HG02852 (cell line): ENCODE results near the gene HAND2.

Experiments used
- ATAC-seq: cut with Tn5 transposase; IDR thresholded peaks from one replicate; pipeline ENCODE4 v1.9.1; 2021; ENCODE audit warnings: mild to moderate bottlenecking, moderate library complexity; ENCODE audit not compliant: unreplicated experiment

HAND2 gene

GRCh38 chr4:173503330-173504180 is 26.5 kb downstream of the HAND2 start:
- no peak for ATAC-seq

GRCh38 chr4:173502282-173502681 is 27.7 kb downstream of the HAND2 start:
- ATAC-seq, result no peak

DNA sequence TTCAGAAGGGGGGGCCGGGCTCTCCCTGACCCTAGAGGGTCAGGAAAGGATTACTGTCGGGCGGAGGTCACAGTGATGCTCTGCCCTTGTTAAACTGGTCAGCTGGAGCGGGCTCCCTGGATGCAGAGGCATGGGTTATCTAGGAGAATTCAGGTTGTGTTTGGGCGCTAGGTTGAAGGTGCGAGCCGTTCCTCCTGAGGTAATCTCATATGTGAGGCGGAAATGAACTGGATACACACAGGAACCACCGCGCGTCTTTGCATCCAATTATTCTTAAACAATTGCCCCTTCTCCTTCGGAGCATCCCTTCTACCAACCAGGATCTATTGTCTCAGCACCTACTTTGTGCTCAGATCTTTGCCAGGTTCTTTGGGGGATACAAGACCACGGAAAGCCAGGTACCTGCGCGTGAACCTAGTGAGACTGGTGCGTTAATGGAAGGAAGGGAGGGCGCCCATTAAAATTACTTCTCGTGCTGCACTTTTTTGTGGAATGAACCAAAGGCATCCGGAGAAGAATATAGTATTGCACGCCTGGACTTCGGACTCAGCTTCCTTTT is 28.4 kb downstream of the HAND2 start:
- no peak for ATAC-seq

DNA sequence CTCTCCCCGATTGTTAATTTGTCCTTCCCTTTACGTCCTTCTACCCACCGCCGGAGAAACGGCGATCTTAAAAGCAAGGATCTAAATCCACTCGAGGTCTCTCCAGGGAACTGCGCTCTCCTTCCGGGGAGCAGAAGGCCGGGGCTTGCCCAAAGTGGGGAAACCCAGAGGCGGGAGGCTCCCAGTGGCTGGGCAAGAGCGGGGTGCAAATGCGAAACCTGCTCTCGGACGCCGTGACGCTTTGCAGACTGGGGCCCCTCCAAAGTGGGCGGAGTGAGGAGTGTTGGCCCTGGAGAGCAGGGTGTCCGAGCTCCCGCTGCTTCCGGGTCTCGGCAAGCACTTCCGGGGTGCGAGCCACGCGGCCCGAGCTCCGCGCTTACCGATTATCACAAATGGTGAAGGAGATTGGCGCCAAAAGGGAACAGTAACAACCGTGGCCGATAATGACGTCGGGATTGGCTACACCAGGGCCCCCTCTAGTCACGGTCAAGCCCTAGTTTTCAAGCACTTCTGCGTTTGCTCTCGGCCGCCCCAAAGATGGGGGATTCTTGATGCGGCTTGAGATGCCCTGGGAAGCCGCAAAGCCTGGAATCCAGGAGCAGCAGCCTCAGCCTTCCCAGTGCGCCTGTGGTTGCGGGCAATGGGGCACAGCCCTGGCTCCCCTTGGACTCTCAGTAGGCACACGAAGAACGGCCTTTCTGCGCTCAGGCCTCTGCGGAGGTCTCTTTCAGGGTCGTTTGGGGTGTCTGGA is 29.0 kb downstream of the HAND2 start:
- ATAC-seq, result peak; percentile 36

GRCh38 chr4:173499658-173500535 is 30.1 kb downstream of the HAND2 start:
- ATAC-seq, result no peak

GRCh38 chr4:173498771-173499170 is 31.3 kb downstream of the HAND2 start:
- no peak for ATAC-seq

DNA sequence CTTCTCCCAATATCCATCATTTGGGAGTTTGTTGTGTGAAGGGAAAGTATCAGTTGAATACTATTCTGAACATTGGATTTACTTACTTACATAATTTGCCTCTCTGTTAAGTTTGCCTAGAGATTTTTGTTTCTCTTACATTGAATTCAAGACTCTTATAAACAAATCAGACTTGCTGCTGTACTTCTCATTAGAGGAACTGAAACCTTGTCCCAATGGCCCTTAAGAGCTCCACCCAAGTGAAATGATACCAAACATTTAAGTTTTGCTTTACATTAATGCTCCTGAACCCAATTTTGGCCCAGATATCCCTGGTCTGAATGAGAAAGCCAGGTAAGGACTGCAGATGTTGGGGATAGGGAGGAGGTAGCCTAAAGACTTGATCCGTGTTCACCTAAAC is 32.0 kb downstream of the HAND2 start:
- peak; percentile 49 for ATAC-seq

DNA sequence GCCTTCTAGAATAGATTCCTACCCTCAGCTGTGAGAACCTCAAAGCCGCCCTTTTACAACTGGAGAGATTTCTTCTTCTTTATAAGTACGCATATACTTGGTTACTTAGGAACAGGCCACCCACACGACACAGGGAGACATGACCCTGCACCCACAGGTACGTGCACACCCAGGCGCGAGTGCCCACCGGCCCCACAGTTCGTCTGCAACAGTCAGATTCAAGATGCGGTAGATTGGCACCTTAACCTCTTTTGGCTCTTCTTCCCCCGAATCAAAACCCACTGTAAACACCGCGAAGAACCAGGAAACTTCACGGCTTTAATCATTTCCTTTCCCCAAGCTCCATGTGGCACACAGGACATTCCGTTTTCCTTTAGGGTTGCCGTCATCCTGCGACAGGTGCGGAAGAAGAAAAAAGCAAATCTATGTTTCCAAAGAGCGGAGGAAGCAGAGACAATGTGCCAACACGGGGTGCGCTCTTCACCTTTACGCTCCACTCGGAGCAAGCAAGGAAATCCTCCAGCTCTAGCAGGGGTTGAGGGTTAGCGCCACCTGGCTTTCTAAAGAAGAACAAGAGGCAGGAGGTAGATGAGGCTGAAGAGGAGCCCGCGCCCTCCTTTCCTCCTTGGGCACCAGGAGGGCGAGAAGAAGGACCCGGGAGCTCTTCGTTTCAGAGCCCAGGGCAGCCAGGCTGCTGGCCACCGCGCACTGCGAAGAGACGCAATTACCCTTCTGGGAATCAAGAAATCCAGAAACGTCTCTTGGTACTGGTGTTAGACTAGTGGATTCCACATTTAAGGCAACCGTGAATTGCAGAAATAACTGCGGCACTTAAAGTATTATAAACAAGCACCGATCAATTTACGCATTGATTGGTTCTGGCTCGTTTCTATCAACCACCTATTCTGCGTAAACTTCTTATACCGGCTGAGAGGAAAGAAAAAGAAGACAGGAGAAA is 35.7 kb downstream of the HAND2 start:
- peak; percentile 97 for ATAC-seq

- ATAC-seq, result no peak
Measured at GRCh38 chr4:173493041-173493440, 37.0 kb downstream of the HAND2 start.

GRCh38 chr4:173492315-173492714 is 37.7 kb downstream of the HAND2 start:
- no peak for ATAC-seq

GRCh38 chr4:173490817-173491528 is 39.1 kb downstream of the HAND2 start:
- ATAC-seq, result no peak

GRCh38 chr4:173490256-173490655 is 39.8 kb downstream of the HAND2 start:
- no peak for ATAC-seq

- ATAC-seq, result no peak
Measured at GRCh38 chr4:173489514-173489913, 40.5 kb downstream of the HAND2 start.

DNA sequence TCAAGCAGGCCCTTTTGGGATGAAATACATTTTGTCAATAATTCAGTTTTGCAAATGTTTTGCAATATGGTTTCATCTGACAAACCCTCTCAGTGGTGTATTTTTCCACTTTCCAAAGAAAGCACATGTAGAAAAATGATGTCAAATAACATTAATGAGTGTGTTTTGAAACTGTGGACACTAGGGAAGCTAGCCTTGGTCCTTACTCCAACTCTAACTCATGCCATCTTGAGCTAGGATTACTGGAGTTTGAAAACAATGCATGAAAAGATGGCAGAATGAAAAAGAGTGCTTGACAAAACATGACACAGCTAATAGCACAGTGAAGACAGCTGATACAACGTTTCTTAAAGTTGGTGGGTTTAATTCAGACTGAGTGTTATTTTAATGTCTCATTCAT is 41.4 kb downstream of the HAND2 start:
- no peak for ATAC-seq

- ATAC-seq, result no peak
Measured at GRCh38 chr4:173488074-173488473, 42.0 kb downstream of the HAND2 start.

DNA sequence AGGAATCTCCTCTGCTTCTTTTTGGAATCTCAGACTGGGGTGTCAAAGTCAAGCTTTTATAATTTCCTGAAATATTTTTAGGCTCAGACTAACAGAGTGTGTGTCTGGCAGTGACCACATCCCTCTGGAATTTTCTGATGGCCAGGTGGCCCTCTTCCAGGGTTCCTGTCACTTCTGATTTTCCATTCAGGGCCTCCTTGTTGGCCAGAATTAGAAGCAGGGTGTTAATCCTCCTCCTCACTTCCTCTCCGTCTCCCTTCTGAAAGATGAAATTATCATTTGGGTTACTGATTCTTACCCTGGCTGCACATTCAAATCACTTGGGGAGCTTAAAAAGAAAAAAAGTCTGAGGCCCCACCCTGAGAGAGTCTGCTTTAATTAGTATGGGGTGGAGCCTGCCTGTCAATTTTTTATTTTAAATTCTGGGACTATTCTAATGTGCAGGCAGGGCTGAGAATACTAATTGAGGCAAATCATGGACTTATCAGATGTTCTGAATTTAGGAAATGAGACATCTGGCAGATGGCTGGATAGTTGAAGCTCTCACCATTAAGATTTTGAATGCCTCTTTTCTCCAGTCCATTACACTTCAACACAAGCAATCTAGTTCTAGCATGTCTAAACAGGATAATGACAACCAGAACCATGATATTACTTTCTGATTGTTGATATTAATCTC is 43.2 kb downstream of the HAND2 start:
- no peak for ATAC-seq

DNA sequence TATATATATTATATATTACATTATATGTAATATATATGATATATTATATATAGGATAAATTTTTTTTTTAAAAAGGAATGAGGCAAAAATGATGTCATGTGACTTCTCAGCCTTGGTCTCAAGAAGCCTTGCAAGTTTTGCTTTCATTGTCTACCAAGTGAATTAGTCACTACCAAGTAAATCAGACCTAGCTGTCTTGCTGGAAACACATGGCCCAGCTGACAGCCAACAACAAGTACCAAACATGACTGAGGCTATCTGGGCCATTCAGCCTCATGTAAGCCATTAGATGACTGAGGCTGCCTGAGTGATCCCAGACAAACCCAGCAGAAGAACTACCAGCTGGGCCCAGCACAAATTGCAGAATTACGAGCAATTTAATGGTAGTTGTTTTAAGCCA is 44.9 kb downstream of the HAND2 start:
- ATAC-seq, result no peak

DNA sequence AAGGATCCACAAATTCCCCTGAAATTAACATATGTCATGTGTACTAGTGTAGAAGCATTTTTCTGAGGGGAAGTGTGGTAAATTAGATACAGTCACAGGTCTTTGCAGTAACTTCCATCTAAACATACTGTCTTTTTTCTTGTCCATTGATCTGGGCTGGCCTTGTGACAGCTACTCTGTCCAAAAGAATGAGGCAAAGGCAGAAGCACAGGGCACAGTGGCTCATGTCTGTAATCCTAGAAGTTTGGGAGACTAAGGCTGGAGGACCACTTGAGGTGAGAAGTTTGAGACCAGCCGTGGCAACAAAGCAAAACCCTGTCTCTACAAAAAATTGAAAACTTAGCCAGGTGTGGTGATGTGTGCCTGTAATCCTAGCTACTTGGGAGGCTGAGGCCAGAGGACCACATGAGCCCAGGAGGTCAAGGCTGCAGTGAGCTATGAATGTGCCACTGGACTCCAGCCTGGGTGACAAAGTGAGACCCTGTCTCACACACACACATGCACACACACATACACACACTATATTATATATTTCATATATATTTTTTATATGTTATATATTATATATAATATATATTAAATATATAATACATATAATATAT is 47.6 kb downstream of the HAND2 start:
- no peak for ATAC-seq
